ENCODE measurements around the gene CEBPE. TPM values are rescaled to one million over a fixed set of nuclear protein-coding genes. Genes with fewer than 3 reads are reported as not detected.

Gene CEBPE
- total RNA-seq, 1 donor from 2014 or later, result not detected

DNA sequence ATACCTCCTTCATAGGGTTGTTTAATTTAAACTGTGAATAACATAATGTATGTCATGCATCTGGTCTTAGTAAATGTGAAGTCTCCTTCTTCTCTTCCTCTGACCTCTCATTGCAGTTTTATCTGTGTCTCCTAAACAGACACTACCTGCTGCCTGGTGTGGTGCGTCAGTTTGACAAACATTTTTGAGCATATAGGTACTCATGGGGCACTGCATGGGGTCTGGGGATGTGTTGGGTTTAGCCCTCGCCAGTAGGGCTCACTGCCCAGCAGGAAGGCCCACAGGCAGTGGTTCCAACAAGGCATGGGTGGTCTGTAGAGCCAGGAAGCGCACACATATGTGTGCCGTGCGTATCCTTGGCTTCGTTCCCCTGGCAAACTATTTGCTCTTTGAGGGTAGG is 3.0 kb upstream of the CEBPE start:
- Mint-ChIP-seq H3K27me3 (ENCODE audit: low read depth, unreplicated experiment) (peaks cover 16% of the 10 kb centered on the region), H3K36me3 (ENCODE audit: low read depth, unreplicated experiment) (peaks cover 4% of the 10 kb centered on the region), H3K9me3 (ENCODE audit: unreplicated experiment) (no peaks in the 10 kb centered on the region), H3K27ac (ENCODE audit: unreplicated experiment) (no peak overlapping the region), H3K4me1 (ENCODE audit: low read depth, unreplicated experiment) (peaks cover 14% of the 10 kb centered on the region), H3K4me3 (ENCODE audit: unreplicated experiment) (no peak overlapping the region)
- Histone ChIP-seq H3K79me2 (ENCODE audit: insufficient read depth, low read length) (no peaks in the 10 kb centered on the region), H3K36me3 (ENCODE audit: insufficient read depth, low read length) (no peaks in the 10 kb centered on the region), H3K4me1 (ENCODE audit: insufficient read depth, low read length) (peaks cover 10% of the 10 kb centered on the region), H3K9ac (ENCODE audit: low read length) (no peak overlapping the region), H2AFZ (ENCODE audit: low read depth, low read length) (peak overlapping the region; percentile 76), H3K9me3 (ENCODE audit: insufficient read depth, low read depth, low read length) (no peaks in the 10 kb centered on the region), H3K27ac (ENCODE audit: low read depth, low read length) (no peak overlapping the region), H3K4me2 (ENCODE audit: low read length) (no peak overlapping the region), H3K4me3 (ENCODE audit: insufficient read depth, low read depth, low read length) (no peak overlapping the region), H4K20me1 (ENCODE audit: insufficient read depth, low read length) (no peaks in the 10 kb centered on the region), H3K27me3 (ENCODE audit: insufficient read depth, low read length) (no peaks in the 10 kb centered on the region)
- DNase-seq (ENCODE audit: low read depth), result no peak
- no peak for FAIRE-seq
- TF ChIP-seq, protein P1, sequence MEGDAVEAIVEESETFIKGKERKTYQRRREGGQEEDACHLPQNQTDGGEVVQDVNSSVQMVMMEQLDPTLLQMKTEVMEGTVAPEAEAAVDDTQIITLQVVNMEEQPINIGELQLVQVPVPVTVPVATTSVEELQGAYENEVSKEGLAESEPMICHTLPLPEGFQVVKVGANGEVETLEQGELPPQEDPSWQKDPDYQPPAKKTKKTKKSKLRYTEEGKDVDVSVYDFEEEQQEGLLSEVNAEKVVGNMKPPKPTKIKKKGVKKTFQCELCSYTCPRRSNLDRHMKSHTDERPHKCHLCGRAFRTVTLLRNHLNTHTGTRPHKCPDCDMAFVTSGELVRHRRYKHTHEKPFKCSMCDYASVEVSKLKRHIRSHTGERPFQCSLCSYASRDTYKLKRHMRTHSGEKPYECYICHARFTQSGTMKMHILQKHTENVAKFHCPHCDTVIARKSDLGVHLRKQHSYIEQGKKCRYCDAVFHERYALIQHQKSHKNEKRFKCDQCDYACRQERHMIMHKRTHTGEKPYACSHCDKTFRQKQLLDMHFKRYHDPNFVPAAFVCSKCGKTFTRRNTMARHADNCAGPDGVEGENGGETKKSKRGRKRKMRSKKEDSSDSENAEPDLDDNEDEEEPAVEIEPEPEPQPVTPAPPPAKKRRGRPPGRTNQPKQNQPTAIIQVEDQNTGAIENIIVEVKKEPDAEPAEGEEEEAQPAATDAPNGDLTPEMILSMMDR (IDR thresholded peaks at IDR 0.05; ENCODE audit: insufficient read depth, low read depth, low read length), result no peak
- no peak for TF ChIP-seq EZH2 (IDR thresholded peaks at IDR 0.05; ENCODE audit: insufficient read depth, low read length)

DNA sequence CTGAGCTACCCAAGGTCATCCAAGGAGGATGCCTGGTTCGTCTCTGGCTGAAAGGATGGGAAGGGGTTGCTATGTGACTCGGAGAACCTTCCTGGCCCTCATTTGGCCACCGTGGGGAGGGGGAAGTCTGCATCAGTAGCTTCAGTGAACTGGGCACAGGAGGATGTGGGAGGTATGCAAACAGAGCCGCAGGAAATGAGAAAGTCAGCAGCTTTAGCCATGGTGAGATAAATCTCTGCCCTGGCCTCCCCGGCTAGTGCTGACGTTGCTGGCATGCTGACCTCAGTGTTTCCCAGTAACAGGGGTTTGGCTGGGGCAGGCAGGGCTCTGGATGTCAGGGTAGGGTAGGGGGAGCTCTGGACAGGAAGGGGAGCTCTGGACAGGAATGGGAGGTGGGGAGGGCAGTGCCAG is 2.3 kb upstream of the CEBPE start:
- Histone ChIP-seq H3K79me2 (ENCODE audit: insufficient read depth, low read length) (no peaks in the 10 kb centered on the region), H3K27me3 (ENCODE audit: insufficient read depth, low read length) (no peaks in the 10 kb centered on the region), H4K20me1 (ENCODE audit: insufficient read depth, low read length) (no peaks in the 10 kb centered on the region), H3K4me3 (ENCODE audit: insufficient read depth, low read depth, low read length) (no peak overlapping the region), H2AFZ (ENCODE audit: low read depth, low read length) (peak overlapping the region; percentile 76), H3K27ac (ENCODE audit: low read depth, low read length) (no peak overlapping the region), H3K4me1 (ENCODE audit: insufficient read depth, low read length) (peaks cover 10% of the 10 kb centered on the region), H3K9ac (ENCODE audit: low read length) (peak overlapping the region; percentile 43), H3K36me3 (ENCODE audit: insufficient read depth, low read length) (no peaks in the 10 kb centered on the region), H3K4me2 (ENCODE audit: low read length) (peak overlapping the region; percentile 72), H3K9me3 (ENCODE audit: insufficient read depth, low read depth, low read length) (no peaks in the 10 kb centered on the region)
- H3K4me1 Mint-ChIP-seq (ENCODE audit: low read depth, unreplicated experiment), result peaks cover 14% of the 10 kb centered on the region
- peak overlapping the region; percentile 87 for H3K27ac Mint-ChIP-seq (ENCODE audit: unreplicated experiment)
- H3K36me3 Mint-ChIP-seq (ENCODE audit: low read depth, unreplicated experiment), result peaks cover 2% of the 10 kb centered on the region
- TF ChIP-seq EZH2 (IDR thresholded peaks at IDR 0.05; ENCODE audit: insufficient read depth, low read length), result no peak
- TF ChIP-seq, protein P1 (IDR thresholded peaks at IDR 0.05; ENCODE audit: insufficient read depth, low read depth, low read length), result no peak
- no peak for FAIRE-seq
- DNase-seq (ENCODE audit: low read depth), result peak; percentile 81
- peaks cover 13% of the 10 kb centered on the region for H3K27me3 Mint-ChIP-seq (ENCODE audit: low read depth, unreplicated experiment)
- H3K4me3 Mint-ChIP-seq (ENCODE audit: unreplicated experiment), result no peak overlapping the region
- no peaks in the 10 kb centered on the region for H3K9me3 Mint-ChIP-seq (ENCODE audit: unreplicated experiment)

DNA sequence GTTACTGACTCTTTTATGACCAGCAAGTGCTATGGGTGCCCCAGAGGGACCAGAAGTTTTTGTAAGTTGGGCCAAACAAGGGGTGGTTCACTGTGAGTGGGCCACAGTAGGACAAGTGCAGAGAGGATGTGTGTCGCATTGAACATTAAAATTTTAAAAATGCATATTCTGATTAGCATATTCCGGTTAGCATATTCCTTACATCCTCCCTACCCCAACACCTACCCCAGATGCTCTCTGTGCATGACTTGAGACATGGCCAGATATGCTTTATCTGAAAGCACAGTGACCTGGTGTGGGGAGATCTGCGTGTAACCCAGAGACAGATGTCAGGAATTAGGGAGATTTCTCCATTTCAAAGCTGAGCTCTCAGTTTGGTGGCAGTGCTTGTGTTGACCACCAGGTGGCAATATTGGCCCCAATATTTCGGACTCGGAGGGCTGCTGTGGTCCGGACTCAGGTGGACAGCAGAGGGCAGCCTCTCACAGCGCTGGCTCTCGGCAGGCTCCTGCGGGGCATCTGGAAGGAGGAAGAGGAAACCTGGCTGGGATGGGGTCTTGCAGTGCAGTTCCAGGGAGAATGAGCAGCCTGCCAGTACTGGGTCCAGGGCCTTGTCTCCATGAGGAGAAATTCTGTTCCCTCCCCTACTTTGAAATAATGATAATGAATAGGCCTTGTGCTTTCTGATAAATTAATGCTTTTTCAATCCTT is 1.6 kb upstream of the CEBPE start:
- TF ChIP-seq, protein P1 (IDR thresholded peaks at IDR 0.05; ENCODE audit: insufficient read depth, low read depth, low read length), result peak; percentile 100
- TF ChIP-seq EZH2 (IDR thresholded peaks at IDR 0.05; ENCODE audit: insufficient read depth, low read length), result no peak
- Histone ChIP-seq H3K27ac (ENCODE audit: low read depth, low read length) (no peak overlapping the region), H3K4me2 (ENCODE audit: low read length) (peak overlapping the region; percentile 72), H3K4me1 (ENCODE audit: insufficient read depth, low read length) (peaks cover 14% of the 10 kb centered on the region), H2AFZ (ENCODE audit: low read depth, low read length) (peak overlapping the region; percentile 76), H3K27me3 (ENCODE audit: insufficient read depth, low read length) (no peaks in the 10 kb centered on the region), H3K9ac (ENCODE audit: low read length) (peak overlapping the region; percentile 43), H3K9me3 (ENCODE audit: insufficient read depth, low read depth, low read length) (no peaks in the 10 kb centered on the region), H3K36me3 (ENCODE audit: insufficient read depth, low read length) (no peaks in the 10 kb centered on the region), H4K20me1 (ENCODE audit: insufficient read depth, low read length) (no peaks in the 10 kb centered on the region), H3K4me3 (ENCODE audit: insufficient read depth, low read depth, low read length) (no peak overlapping the region), H3K79me2 (ENCODE audit: insufficient read depth, low read length) (no peaks in the 10 kb centered on the region)
- FAIRE-seq (no peak), DNase-seq (ENCODE audit: low read depth) (peak; percentile 58)
- Mint-ChIP-seq H3K9me3 (ENCODE audit: unreplicated experiment) (no peaks in the 10 kb centered on the region), H3K27ac (ENCODE audit: unreplicated experiment) (peak overlapping the region; percentile 87), H3K4me1 (ENCODE audit: low read depth, unreplicated experiment) (peaks cover 14% of the 10 kb centered on the region), H3K4me3 (ENCODE audit: unreplicated experiment) (no peak overlapping the region), H3K27me3 (ENCODE audit: low read depth, unreplicated experiment) (peaks cover 9% of the 10 kb centered on the region), H3K36me3 (ENCODE audit: low read depth, unreplicated experiment) (peaks cover 2% of the 10 kb centered on the region)

Measured in astrocyte (in vitro differentiated cells and primary cell).